GM12801 (cell line): ENCODE results near the gene TDRD9.

Experiments used
- CTCF ChIP-seq: IDR thresholded peaks from one replicate; pipeline ENCODE4 v1.5.1; 2011; ENCODE audit warnings: control low read depth; ENCODE audit not compliant: insufficient read length; ENCODE audit errors: extremely low read depth

The TDRD9 gene

GRCh38 chr14:104030958-104031357, 102.7 kb downstream of the TDRD9 start:
- TF ChIP-seq CTCF, result no peak

GRCh38 chr14:104031384-104031783, 103.1 kb downstream of the TDRD9 start:
- no peak for TF ChIP-seq CTCF

GRCh38 chr14:104034976-104035699, 106.9 kb downstream of the TDRD9 start:
- TF ChIP-seq CTCF, result no peak

- TF ChIP-seq CTCF, result no peak
Measured at GRCh38 chr14:104036212-104036611, 108.0 kb downstream of the TDRD9 start.

- no peak for TF ChIP-seq CTCF
Measured at GRCh38 chr14:104037074-104037473, 108.8 kb downstream of the TDRD9 start.

- TF ChIP-seq CTCF, result no peak
Measured at GRCh38 chr14:104037903-104038302, 109.6 kb downstream of the TDRD9 start.

GRCh38 chr14:104039214-104039613, 111.0 kb downstream of the TDRD9 start:
- TF ChIP-seq CTCF, result no peak
